HepG2 (cell line): ENCODE measurements around the gene COLEC12. TPM values are rescaled to one million over a fixed set of nuclear protein-coding genes. Genes with fewer than 3 reads are reported as not detected.

Source experiments
- ATAC-seq: fragments of 200-7000 bp; cut with Tn5 transposase; 3 replicates; pipeline ENCODE4 v1.9.1; 2020; ENCODE audit warnings: mild to moderate bottlenecking, moderate library complexity
- BruUV-seq: library from RNA; stranded (reverse); fragments of 400-500 nt; replicated peaks from 2 replicates; lab custom pipeline; 2021; lab: Mats Ljungman, UMichigan
- CTCF ChIA-PET: fragments of 300-600 bp; formaldehyde crosslinking; extraction: SDS; loops from one replicate; lab custom pipeline; 2021; ENCODE audit warnings: low total read pairs, inconsistent platforms, low intra/inter-chr PET ratio; lab: Yijun Ruan, JAX
- POLR2A ChIA-PET: fragments of 350-600 bp; sonication (Branson Sonifier 250); formaldehyde crosslinking; loops from one replicate; lab custom pipeline; 2020; ENCODE audit warnings: antibody characterized with exemption, inconsistent platforms; lab: Yijun Ruan, JAX
- DNase-seq: peaks from one replicate; pipeline ENCODE4 v3.0.0-alpha.2; 2015; ENCODE audit warnings: low spot score
- FAIRE-seq: peaks from 3 replicates; lab custom pipeline; 2011; peaks lifted over from hg19 to GRCh38; lab: Jason Lieb, UNC
- H2AFZ ChIP-seq: one replicate; pipeline ENCODE4 v1.6.1; 2011; ENCODE audit warnings: low read length, inconsistent platforms
- H3K27ac ChIP-seq: fragments of 300-600 bp; 3 replicates; pipeline ENCODE4 v1.8.0; 2011; ENCODE audit warnings: mixed run types, mild to moderate bottlenecking, mixed read lengths, low read length, inconsistent platforms; ENCODE audit not compliant: insufficient read depth; ENCODE audit errors: extremely low read length
- H3K27me3 ChIP-seq, 2 experiments: fragments of 200-600 bp in 1 of 2; 2 replicates in 1 of 2; 3 replicates in 1 of 2; pipeline versions ENCODE4 v1.6.0 to v1.8.0; 2011; ENCODE audit warnings: low read length in 2 of 2, mild to moderate bottlenecking in 2 of 2, moderate library complexity in 2 of 2, inconsistent platforms in 1 of 2; ENCODE audit not compliant: insufficient read depth in 2 of 2, control insufficient read depth in 1 of 2
- H3K36me3 ChIP-seq, 2 experiments: fragments of 200-600 bp in 1 of 2; replicated peaks in 1 of 2; 2 replicates in 1 of 2; 3 replicates in 1 of 2; pipeline versions ENCODE4 v1.5.1 to v1.8.0; 2011; ENCODE audit warnings: low read length in 2 of 2, inconsistent platforms in 1 of 2; ENCODE audit not compliant: insufficient read depth in 2 of 2, control insufficient read depth in 1 of 2
- H3K4me1 ChIP-seq: 2 replicates; pipeline ENCODE4 v1.5.1; 2012; ENCODE audit warnings: low read length, inconsistent platforms; ENCODE audit not compliant: insufficient read depth
- H3K4me2 ChIP-seq: 2 replicates; pipeline ENCODE4 v1.6.0; 2011; ENCODE audit warnings: low read depth, low read length, inconsistent platforms
- H3K4me3 ChIP-seq, 3 experiments: fragments of 200-600 bp in 1 of 3; sonication (generic), shearing (Covaris generic) in 1 of 3; replicated peaks in 1 of 3; 2 replicates each; pipeline ENCODE4 v1.5.1; 2011 to 2016; ENCODE audit warnings: low read length in 3 of 3, inconsistent platforms in 2 of 3, low read depth in 2 of 3, mild to moderate bottlenecking in 2 of 3, control low read depth in 1 of 3, mixed read lengths in 1 of 3; ENCODE audit not compliant: insufficient read depth in 1 of 3
- H3K79me2 ChIP-seq: one replicate; pipeline ENCODE4 v1.6.1; 2011; ENCODE audit warnings: low read length, inconsistent platforms; ENCODE audit not compliant: insufficient read depth
- H3K9ac ChIP-seq: 2 replicates; pipeline ENCODE4 v1.6.0; 2011; ENCODE audit warnings: mild to moderate bottlenecking, low read depth, low read length, inconsistent platforms; ENCODE audit not compliant: insufficient read depth
- H3K9me3 ChIP-seq: 2 replicates; pipeline ENCODE4 v1.5.1; 2012; ENCODE audit warnings: mild to moderate bottlenecking, low read length
- H4K20me1 ChIP-seq: 2 replicates; pipeline ENCODE4 v1.6.0; 2011; ENCODE audit warnings: inconsistent platforms, mild to moderate bottlenecking, low read length, moderate library complexity; ENCODE audit not compliant: insufficient read depth
- IKZF4 ChIP-seq: sonication (generic); formaldehyde crosslinking; IDR thresholded peaks from 2 replicates; pipeline ENCODE4 v1.5.1; 2020; ENCODE audit warnings: borderline replicate concordance, mild to moderate bottlenecking, low read depth, missing genetic modification reagents; ENCODE audit errors: not compliant biosample characterization
- WGBS: methylation state at CpG from one replicate; pipeline ENCODE4 v1.1.6; 2017; ENCODE audit warnings: low lambda C conversion rate; 5-methylcytosine and 5-hydroxymethylcytosine counted together
- in situ Hi-C: cut with HindIII; loops from 2 replicates; pipeline ENCODE4 v1.10.0; 2017; ENCODE audit warnings: low pct_unique_long_range_greater_than_20kb; ENCODE audit not compliant: extremely low pct_ligation_motif_present
- intact Hi-C: fragments of 100-400 bp; cut with micrococcal nuclease; formaldehyde crosslinking; loops from one replicate; pipeline ENCODE4 v1.10.0; 2022; ENCODE audit not compliant: unreplicated experiment
- polyA plus RNA-seq, 8 experiments: library from polyadenylated mRNA; depleted of rRNA in 3 of 8; stranded (reverse) in 7 of 8; unstranded in 1 of 8; fragments of >200 nt; fragmentation: Illumina TruSeq in 4 of 8; extraction: Trizol in 4 of 8; gene quantifications; 2 replicates each; pipeline versions ENCODE4 v1.2.1 to v1.2.3, GENCODE V29; 2011 to 2016; ENCODE audit warnings: low read depth in 4 of 8, missing spikeins in 1 of 8, mixed read lengths in 1 of 8; ENCODE audit not compliant: insufficient read depth in 1 of 8
- total RNA-seq, 5 experiments: library from RNA; depleted of rRNA; stranded (reverse); fragments of >200 nt; fragmentation: Illumina TruSeq; extraction: Trizol; gene quantifications; 2 replicates each; pipeline ENCODE4 v1.2.3, GENCODE V29; 2016; ENCODE audit warnings: low read depth in 1 of 5
- TF ChIP-seq, protein P1 (sequence below): sonication (generic); formaldehyde crosslinking; IDR thresholded peaks from 2 replicates; pipeline ENCODE4 v1.5.1; 2020; ENCODE audit warnings: mild to moderate bottlenecking, missing genetic modification reagents, borderline replicate concordance

COLEC12 gene
- total and polyA plus RNA-seq, 2 of the 13 experiments (the other 11 are each of a cell fraction or from before 2014, with no cell fraction given), result 0.02 to 0.11 TPM

DNA sequence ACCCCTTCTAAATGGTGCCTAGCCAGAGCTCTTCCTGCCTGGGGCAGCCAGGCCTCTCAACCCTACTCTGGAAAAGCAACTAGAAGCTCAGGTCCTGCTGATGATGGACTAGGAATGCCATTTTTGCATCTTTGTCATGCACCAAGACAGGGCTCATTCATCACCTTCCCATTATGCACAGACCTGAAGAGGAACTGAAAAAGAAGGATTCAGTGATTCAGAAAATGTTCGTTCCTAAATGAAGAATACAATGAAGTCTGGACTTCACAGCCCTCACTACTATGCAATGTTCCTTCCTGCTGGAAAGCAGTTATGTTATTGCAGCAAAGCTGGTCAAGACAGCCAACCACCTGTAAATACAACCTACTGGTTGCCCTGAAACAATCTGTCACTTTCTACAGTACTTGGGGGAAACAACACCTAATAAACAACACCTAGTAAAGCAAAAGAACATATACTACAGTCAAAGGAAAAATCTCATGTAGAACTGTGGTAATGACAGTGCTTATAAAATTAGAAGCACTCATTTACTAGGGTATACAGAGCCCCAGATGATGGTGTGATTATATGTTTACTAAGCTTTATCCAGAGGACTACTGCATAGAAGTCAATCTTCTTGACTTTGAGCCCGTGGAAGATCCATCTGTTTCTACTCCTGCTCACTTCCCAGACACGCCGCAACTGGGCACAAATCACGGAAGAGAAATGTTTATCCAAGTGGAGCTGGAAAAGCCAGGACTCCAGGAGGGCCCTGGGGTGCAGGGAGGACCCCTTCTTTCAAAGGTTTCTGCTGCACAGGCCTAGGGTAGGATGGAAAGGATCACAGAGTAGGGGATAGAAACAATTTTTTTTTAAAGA, 129.5 kb downstream of the COLEC12 start:
- H3K27ac ChIP-seq, result no peak overlapping the region

More for the DNA sequence above, 129.5 kb downstream of the COLEC12 start:
- no peaks in the 10 kb centered on the region for H4K20me1 ChIP-seq
- no peaks in the 10 kb centered on the region; a peak in 1 of 5 replicates for H3K27me3 ChIP-seq
- no peak overlapping the region for H2AFZ ChIP-seq
- no TSS peak for BruUV-seq
- FAIRE-seq (no peak), ATAC-seq (no peak), DNase-seq (no peak)
- CTCF ChIA-PET, result no interaction called here
- POLR2A ChIA-PET, result no interaction called here
- TF ChIP-seq IKZF4 (CRISPR knock-in tag), result no peak
- TF ChIP-seq, protein P1, sequence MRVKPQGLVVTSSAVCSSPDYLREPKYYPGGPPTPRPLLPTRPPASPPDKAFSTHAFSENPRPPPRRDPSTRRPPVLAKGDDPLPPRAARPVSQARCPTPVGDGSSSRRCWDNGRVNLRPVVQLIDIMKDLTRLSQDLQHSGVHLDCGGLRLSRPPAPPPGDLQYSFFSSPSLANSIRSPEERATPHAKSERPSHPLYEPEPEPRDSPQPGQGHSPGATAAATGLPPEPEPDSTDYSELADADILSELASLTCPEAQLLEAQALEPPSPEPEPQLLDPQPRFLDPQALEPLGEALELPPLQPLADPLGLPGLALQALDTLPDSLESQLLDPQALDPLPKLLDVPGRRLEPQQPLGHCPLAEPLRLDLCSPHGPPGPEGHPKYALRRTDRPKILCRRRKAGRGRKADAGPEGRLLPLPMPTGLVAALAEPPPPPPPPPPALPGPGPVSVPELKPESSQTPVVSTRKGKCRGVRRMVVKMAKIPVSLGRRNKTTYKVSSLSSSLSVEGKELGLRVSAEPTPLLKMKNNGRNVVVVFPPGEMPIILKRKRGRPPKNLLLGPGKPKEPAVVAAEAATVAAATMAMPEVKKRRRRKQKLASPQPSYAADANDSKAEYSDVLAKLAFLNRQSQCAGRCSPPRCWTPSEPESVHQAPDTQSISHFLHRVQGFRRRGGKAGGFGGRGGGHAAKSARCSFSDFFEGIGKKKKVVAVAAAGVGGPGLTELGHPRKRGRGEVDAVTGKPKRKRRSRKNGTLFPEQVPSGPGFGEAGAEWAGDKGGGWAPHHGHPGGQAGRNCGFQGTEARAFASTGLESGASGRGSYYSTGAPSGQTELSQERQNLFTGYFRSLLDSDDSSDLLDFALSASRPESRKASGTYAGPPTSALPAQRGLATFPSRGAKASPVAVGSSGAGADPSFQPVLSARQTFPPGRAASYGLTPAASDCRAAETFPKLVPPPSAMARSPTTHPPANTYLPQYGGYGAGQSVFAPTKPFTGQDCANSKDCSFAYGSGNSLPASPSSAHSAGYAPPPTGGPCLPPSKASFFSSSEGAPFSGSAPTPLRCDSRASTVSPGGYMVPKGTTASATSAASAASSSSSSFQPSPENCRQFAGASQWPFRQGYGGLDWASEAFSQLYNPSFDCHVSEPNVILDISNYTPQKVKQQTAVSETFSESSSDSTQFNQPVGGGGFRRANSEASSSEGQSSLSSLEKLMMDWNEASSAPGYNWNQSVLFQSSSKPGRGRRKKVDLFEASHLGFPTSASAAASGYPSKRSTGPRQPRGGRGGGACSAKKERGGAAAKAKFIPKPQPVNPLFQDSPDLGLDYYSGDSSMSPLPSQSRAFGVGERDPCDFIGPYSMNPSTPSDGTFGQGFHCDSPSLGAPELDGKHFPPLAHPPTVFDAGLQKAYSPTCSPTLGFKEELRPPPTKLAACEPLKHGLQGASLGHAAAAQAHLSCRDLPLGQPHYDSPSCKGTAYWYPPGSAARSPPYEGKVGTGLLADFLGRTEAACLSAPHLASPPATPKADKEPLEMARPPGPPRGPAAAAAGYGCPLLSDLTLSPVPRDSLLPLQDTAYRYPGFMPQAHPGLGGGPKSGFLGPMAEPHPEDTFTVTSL, result no peak
- H3K4me3 ChIP-seq, result no peak overlapping the region
- no peaks in the 10 kb centered on the region for H3K36me3 ChIP-seq
- no peak overlapping the region for H3K9ac ChIP-seq
- H3K4me1 ChIP-seq, result peaks cover 11% of the 10 kb centered on the region
- no peaks in the 10 kb centered on the region for H3K9me3 ChIP-seq
- WGBS, result 58% methylated on average over 5 of the region's 5 CpGs
- in situ Hi-C loops, result no loop called here
- intact Hi-C loops, result no loop called here
- H3K79me2 ChIP-seq, result no peaks in the 10 kb centered on the region
- H3K4me2 ChIP-seq, result no peak overlapping the region
